Fibroblast of villous mesenchyme (primary cell): Measurements from ENCODE around the gene IFFO2. TPM values are rescaled to one million over a fixed set of nuclear protein-coding genes. Genes with fewer than 3 reads are reported as not detected.

Experiments used
- DNase-seq: peaks from one replicate; pipeline ENCODE4 v3.0.0-alpha.2; 2010; ENCODE audit warnings: low read depth
- H3K4me3 ChIP-seq: 2 replicates; pipeline ENCODE4 v1.5.1; 2011; ENCODE audit warnings: low read depth, mild to moderate bottlenecking, low read length
- CTCF ChIP-seq: IDR thresholded peaks from 2 replicates; pipeline ENCODE4 v1.5.1; 2012; ENCODE audit warnings: low read depth, mild to moderate bottlenecking, low read length; ENCODE audit not compliant: insufficient read depth
- total RNA-seq: library from RNA; depleted of rRNA; stranded (reverse); fragments of >200 nt; gene quantifications from 2 replicates; pipeline ENCODE4 v1.2.3, GENCODE V29; 2012

IFFO2 gene
- total RNA-seq, 1 donor = 11.2 TPM

DNA sequence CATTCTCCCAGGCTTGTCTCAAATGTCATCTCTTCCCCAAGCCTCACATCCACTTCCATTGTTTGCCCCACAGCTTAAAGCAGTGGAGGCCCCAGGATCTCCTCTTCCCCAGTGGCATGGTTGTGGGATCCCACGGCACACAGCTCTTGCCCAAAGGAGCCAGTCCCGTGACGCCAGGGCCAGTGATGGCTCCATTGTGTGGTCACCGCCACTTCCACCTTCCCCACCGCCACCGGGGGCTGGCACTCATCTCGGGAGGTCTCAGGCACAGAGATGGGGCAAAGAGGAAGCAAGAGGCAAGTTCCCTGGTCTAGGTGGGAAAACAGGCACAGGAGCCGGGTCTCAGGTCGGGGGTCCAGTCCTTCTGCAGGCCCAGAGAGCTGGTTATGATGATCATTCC, 31.2 kb downstream of the IFFO2 start:
- no peak overlapping the region for H3K4me3 ChIP-seq
- TF ChIP-seq CTCF = no peak
- no peak for DNase-seq

GRCh38 chr1:18924221-18924691, 32.2 kb downstream of the IFFO2 start:
- peak; percentile 64 for DNase-seq
- no peak overlapping the region for H3K4me3 ChIP-seq
- no peak for TF ChIP-seq CTCF

DNA sequence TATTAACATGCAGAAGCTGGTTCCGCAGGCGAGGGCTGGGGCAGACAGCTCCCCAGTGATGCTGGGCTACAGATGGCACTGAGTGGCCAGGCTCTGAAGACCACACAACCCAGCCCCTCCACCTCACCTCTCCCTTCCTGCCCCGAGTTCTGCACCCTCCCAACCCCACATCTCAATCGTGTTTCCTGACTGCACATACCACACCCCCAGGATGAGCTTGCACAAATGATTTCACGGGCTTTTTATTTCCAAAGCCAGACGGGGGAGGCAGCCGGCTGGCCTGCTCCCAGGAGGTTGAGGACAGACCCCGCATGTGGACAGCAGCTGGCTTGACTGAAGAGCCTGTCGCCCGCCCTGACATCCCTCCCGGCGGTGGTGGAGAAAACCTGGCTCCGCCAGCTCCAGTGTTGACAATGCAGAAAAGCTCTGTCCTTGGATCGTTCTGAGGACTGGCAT, 32.7 kb downstream of the IFFO2 start:
- peak; percentile 66 for DNase-seq
- TF ChIP-seq CTCF = no peak
- H3K4me3 ChIP-seq = no peak overlapping the region

DNA sequence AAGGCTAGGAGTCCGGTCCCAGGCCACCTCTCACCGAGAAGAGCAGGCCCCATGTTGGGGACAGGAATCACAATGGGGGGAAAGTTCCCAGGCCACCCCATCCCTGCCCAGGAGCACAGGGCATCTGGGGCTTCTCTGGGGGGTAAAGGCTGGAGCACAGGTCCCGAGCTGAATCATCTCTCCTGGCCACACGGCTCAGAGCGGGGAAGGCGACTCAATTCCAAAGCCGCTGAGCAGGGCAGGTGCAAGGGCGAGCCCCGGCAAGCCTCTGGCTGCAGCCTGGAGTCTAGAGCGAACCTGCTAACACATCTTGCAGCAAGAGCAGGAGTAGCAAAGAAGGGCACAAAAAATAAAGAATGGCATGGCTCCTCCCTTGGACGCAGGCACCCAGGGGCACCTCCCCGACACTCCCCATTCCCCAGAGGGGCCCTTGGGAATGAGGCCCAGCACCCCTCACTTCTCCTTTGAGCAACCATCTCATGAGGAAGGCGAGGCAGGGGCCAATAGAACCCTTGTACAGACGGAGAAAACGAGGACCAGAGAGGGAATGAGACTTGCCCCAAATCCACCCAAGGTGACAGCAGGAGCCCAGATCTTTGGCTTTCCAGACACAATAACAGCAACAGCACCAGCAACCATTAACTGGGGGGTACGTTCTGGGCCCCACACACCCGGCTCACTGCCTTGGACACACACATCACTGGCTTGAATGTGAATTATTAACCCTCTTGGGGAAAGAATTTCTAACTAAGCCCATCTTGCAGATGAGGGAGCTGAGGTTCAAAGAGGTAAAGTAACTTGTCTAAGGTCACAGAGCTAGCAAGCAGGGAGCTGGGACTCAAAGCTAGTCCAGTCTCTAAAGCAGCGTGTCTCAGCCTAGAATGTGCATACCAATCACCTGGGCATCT, 33.4 kb downstream of the IFFO2 start:
- no peak for TF ChIP-seq CTCF
- DNase-seq = no peak
- H3K4me3 ChIP-seq = no peak overlapping the region

DNA sequence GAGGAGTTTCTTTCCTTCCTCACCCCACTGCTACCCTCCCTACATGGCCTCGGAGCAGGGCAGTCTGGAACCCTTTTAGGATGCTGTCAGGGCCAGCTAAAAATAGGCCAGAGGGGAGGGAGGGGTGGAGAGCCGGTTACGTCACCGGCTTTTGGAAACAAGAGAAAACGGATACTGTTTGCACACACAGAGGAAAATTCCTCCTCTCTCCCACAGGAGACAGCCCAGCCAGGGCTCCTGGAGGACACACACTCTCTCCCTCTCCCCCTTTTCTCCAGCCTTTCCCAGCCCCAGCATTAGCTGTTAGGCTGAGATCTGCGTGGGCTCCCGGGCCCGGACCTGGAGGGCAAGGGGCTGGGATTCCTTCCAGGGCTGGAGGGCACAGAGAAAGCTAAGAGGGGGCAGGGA, 34.2 kb downstream of the IFFO2 start:
- peak; percentile 96 for DNase-seq
- H3K4me3 ChIP-seq = no peak overlapping the region
- peak; percentile 26 for TF ChIP-seq CTCF

- DNase-seq = no peak
- TF ChIP-seq CTCF = no peak
- no peak overlapping the region for H3K4me3 ChIP-seq
Measured at GRCh38 chr1:18921516-18922251, 34.8 kb downstream of the IFFO2 start.
